HL-60 (cell line): ENCODE results near the gene CAPG.

Experiments
- DNase-seq, 2 experiments: peaks; one replicate each; pipeline ENCODE4 v3.0.0-alpha.2; 2010 to 2020; ENCODE audit warnings: low read depth in 1 of 2, low spot score in 1 of 2
- H3K27ac ChIP-seq: fragments of 250-450 bp; sonication (Bioruptor Pico); replicated peaks from 2 replicates; pipeline ENCODE4 v1.5.1; 2020; ENCODE audit warnings: mild to moderate bottlenecking, moderate library complexity
- H3K27me3 ChIP-seq: fragments of 250-450 bp; sonication (Bioruptor Pico); 2 replicates; pipeline ENCODE4 v1.5.1; 2021; ENCODE audit warnings: mild to moderate bottlenecking, moderate library complexity; ENCODE audit not compliant: insufficient read depth, poor library complexity, severe bottlenecking
- H3K4me3 ChIP-seq: replicated peaks from 2 replicates; pipeline ENCODE4 v1.5.1; 2011; ENCODE audit warnings: mild to moderate bottlenecking, control low read depth, low read length; ENCODE audit not compliant: insufficient read depth
- GABPA ChIP-seq: IDR thresholded peaks from 2 replicates; pipeline ENCODE4 v1.6.1; 2012; ENCODE audit warnings: low read depth
- POLR2AphosphoS5 ChIP-seq: IDR thresholded peaks from 2 replicates; pipeline ENCODE4 v1.6.1; 2012; ENCODE audit warnings: low read depth
- SPI1 ChIP-seq: IDR thresholded peaks from 2 replicates; pipeline ENCODE4 v1.6.1; 2012; ENCODE audit warnings: low read depth, mild to moderate bottlenecking, borderline replicate concordance
- TF ChIP-seq, protein P1 (sequence below): IDR thresholded peaks from 2 replicates; pipeline ENCODE4 v1.6.1; 2012; ENCODE audit warnings: low read depth; ENCODE audit not compliant: insufficient replicate concordance
- TF ChIP-seq, protein P2 (sequence below): IDR thresholded peaks from one replicate; pipeline ENCODE4 v1.5.1; 2011; ENCODE audit warnings: low read length, control low read depth, inconsistent platforms; ENCODE audit not compliant: insufficient read depth

CAPG gene

DNA sequence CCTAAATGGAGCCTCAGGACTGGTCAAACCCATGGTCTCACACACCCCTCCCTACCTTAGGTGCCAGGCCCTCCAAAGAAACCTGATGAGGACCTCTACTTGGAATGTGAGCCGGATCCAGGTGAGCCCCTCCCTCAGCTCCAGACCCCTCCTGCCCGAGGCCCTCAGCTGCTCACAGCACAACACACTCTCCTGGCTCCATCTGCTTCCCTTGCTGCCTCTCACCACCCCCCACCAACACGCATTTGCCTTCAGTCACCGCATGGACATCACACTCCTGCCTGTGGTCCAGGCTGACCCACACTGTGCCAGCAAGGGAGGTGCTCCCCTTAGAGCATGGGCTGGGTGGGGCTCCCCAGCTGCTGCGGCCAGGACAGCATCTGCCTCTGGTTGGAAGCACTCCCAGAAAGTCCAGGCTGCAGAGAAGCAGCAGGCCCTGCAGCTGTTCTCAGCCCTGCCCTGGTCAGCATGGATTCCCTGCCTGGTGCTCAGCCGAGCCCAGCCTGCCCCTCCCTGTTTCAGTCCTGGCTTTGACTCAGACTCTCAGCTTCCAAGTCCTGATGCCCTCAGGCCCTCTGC, 23.4 kb upstream of the CAPG start:
- no peak overlapping the region for H3K27ac ChIP-seq
- no peak overlapping the region for H3K4me3 ChIP-seq
- TF ChIP-seq, protein P1, sequence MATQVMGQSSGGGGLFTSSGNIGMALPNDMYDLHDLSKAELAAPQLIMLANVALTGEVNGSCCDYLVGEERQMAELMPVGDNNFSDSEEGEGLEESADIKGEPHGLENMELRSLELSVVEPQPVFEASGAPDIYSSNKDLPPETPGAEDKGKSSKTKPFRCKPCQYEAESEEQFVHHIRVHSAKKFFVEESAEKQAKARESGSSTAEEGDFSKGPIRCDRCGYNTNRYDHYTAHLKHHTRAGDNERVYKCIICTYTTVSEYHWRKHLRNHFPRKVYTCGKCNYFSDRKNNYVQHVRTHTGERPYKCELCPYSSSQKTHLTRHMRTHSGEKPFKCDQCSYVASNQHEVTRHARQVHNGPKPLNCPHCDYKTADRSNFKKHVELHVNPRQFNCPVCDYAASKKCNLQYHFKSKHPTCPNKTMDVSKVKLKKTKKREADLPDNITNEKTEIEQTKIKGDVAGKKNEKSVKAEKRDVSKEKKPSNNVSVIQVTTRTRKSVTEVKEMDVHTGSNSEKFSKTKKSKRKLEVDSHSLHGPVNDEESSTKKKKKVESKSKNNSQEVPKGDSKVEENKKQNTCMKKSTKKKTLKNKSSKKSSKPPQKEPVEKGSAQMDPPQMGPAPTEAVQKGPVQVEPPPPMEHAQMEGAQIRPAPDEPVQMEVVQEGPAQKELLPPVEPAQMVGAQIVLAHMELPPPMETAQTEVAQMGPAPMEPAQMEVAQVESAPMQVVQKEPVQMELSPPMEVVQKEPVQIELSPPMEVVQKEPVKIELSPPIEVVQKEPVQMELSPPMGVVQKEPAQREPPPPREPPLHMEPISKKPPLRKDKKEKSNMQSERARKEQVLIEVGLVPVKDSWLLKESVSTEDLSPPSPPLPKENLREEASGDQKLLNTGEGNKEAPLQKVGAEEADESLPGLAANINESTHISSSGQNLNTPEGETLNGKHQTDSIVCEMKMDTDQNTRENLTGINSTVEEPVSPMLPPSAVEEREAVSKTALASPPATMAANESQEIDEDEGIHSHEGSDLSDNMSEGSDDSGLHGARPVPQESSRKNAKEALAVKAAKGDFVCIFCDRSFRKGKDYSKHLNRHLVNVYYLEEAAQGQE: no peak
- TF ChIP-seq, protein P2, sequence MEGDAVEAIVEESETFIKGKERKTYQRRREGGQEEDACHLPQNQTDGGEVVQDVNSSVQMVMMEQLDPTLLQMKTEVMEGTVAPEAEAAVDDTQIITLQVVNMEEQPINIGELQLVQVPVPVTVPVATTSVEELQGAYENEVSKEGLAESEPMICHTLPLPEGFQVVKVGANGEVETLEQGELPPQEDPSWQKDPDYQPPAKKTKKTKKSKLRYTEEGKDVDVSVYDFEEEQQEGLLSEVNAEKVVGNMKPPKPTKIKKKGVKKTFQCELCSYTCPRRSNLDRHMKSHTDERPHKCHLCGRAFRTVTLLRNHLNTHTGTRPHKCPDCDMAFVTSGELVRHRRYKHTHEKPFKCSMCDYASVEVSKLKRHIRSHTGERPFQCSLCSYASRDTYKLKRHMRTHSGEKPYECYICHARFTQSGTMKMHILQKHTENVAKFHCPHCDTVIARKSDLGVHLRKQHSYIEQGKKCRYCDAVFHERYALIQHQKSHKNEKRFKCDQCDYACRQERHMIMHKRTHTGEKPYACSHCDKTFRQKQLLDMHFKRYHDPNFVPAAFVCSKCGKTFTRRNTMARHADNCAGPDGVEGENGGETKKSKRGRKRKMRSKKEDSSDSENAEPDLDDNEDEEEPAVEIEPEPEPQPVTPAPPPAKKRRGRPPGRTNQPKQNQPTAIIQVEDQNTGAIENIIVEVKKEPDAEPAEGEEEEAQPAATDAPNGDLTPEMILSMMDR: no peak
- TF ChIP-seq GABPA (no peak), POLR2AphosphoS5 (no peak), SPI1 (no peak)
- H3K27me3 ChIP-seq: no peaks in the 10 kb centered on the region
- no peak for DNase-seq

DNA sequence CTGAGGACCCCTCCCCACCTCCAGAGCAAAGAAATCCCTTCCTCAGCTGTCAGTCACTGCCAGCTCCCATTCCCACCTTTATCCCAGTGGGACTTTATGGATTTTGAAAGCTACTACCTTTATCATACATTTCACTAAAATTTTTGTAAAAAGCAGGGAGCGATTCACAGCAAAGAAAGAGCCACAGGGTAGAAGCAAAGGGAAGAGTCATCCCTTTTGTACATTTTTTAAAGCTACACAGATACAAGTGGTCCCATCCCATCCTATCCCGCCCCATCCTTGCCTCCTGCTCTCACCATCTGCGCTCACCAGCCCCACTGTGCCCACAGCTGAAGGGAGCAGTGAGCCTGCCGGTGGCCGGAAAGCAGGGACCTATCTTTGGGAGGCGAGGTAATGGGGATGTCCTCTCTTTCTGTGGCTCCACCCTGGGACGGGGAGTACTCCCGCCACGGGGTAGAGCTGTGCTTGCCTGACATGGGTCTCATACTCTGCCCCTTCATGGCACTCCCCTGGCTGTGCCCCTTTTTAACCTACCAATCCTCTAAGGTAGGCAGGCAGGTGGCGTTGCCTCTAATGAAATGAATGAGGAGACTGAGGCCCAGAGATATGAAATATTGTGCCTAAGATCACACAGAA, 21.5 kb upstream of the CAPG start:
- TF ChIP-seq POLR2AphosphoS5 (no peak), SPI1 (no peak), GABPA (no peak)
- TF ChIP-seq, protein P1: no peak
- TF ChIP-seq, protein P2: no peak
- no peak for DNase-seq
- Histone ChIP-seq H3K27ac (no peak overlapping the region), H3K27me3 (no peaks in the 10 kb centered on the region), H3K4me3 (no peak overlapping the region)

DNA sequence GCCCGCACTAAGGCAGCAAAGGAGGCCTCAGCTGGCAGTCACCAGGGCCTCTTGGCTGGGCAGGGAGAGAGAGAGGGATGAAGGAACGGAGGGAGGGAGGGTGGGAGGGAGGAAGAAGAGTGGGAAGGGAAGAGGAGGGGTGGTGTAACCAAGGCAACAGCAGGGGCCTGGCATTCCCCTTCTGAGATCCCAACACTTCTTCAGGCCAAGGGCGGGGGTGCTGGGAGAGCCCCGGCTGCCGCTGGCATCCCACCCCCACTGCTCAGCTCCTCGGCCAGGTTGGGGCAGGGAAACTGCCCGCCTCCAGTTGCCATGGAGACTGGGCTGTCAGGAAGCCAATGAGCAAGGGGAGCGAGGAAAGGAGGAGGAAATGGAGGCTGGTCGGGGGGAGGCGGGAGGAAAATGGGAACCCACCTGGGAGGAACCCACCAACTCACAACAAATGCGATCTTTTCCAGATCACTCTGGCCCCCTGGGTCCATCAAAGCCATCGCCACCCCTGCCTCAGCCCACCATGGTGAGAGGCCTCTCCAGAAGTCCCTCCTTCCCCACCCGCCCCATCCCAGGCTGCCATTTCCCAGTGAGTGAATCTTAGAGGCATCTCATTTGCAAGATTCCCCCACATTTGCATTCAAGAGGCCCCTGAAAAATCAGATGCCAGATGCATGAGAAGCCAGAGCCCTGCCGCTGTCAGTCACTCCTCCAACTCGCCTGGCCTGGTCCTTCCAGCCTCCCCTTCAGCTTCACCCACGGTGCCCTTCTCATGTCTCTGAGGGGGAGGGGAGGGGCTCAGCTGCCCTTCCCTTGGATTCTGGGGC, 20.8 kb upstream of the CAPG start:
- DNase-seq: no peak
- H3K27me3 ChIP-seq: no peaks in the 10 kb centered on the region
- no peak overlapping the region for H3K27ac ChIP-seq
- no peak overlapping the region for H3K4me3 ChIP-seq
- TF ChIP-seq GABPA (no peak), POLR2AphosphoS5 (no peak), SPI1 (no peak)
- TF ChIP-seq, protein P1: no peak
